ENCODE measurements around the gene BCAR3. TPM values are rescaled to one million over a fixed set of nuclear protein-coding genes. Genes with fewer than 3 reads are reported as not detected.

BCAR3 gene
- total and polyA plus RNA-seq, 2 of the 4 experiments (the other 2 are of a cell fraction): 41.4 to 46.4 TPM

DNA sequence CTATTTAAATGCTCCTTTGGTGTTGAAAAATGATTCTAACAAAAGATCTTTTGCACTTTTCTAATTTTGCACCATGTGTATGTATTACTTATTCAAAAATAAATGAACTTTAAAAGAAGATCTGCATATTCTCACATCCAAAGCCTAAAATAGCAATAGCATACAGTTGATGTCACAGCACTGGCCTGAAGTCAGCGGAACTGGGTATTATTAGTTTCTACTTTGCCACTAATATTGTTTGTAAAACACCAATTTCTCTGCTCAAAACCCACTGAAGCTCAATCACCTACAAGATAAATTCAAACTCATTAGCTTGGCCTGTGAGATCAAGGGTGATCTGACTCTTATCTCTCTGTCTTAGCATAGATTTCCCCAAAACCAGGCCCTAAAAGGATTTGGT lies 34.5 kb upstream of the BCAR3 start:
- H3K4me3 ChIP-seq (ENCODE audit: insufficient read depth, low read depth, low read length): no peak overlapping the region
- TF ChIP-seq FOS (IDR thresholded peaks at IDR 0.05; ENCODE audit: low read depth, low read length) (no peak), MAFK (IDR thresholded peaks at IDR 0.05; ENCODE audit: low read depth, low read length) (no peak), NFE2L2 (IDR thresholded peaks at IDR 0.05; ENCODE audit: low read depth, low read length) (no peak), CHD1 (IDR thresholded peaks at IDR 0.05; ENCODE audit: low read depth, low read length) (no peak), BHLHE40 (IDR thresholded peaks at IDR 0.05; ENCODE audit: low read depth, low read length) (no peak), RFX5 (IDR thresholded peaks at IDR 0.05; ENCODE audit: low read depth, low read length) (no peak), RAD21 (IDR thresholded peaks at IDR 0.05; ENCODE audit: low read length) (no peak), CEBPB (IDR thresholded peaks at IDR 0.05; ENCODE audit: low read depth, low read length) (no peak), MXI1 (IDR thresholded peaks at IDR 0.05; ENCODE audit: borderline replicate concordance, low read depth, low read length) (no peak), SMC3 (IDR thresholded peaks at IDR 0.05; ENCODE audit: low read depth, low read length) (no peak), MAZ (IDR thresholded peaks at IDR 0.05; ENCODE audit: borderline replicate concordance, low read depth, low read length) (no peak), POLR2A (IDR thresholded peaks at IDR 0.05; ENCODE audit: low read depth, low read length) (no peak), RCOR1 (IDR thresholded peaks at IDR 0.05; ENCODE audit: insufficient replicate concordance, low read length) (no peak)
- TF ChIP-seq, protein P1, sequence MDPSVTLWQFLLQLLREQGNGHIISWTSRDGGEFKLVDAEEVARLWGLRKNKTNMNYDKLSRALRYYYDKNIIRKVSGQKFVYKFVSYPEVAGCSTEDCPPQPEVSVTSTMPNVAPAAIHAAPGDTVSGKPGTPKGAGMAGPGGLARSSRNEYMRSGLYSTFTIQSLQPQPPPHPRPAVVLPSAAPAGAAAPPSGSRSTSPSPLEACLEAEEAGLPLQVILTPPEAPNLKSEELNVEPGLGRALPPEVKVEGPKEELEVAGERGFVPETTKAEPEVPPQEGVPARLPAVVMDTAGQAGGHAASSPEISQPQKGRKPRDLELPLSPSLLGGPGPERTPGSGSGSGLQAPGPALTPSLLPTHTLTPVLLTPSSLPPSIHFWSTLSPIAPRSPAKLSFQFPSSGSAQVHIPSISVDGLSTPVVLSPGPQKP (IDR thresholded peaks at IDR 0.05; ENCODE audit: borderline replicate concordance, low read depth, low read length): no peak
- TF ChIP-seq, protein P2, sequence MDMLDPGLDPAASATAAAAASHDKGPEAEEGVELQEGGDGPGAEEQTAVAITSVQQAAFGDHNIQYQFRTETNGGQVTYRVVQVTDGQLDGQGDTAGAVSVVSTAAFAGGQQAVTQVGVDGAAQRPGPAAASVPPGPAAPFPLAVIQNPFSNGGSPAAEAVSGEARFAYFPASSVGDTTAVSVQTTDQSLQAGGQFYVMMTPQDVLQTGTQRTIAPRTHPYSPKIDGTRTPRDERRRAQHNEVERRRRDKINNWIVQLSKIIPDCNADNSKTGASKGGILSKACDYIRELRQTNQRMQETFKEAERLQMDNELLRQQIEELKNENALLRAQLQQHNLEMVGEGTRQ (IDR thresholded peaks at IDR 0.05; ENCODE audit: low read depth, low read length): no peak
- TF ChIP-seq, protein P3, sequence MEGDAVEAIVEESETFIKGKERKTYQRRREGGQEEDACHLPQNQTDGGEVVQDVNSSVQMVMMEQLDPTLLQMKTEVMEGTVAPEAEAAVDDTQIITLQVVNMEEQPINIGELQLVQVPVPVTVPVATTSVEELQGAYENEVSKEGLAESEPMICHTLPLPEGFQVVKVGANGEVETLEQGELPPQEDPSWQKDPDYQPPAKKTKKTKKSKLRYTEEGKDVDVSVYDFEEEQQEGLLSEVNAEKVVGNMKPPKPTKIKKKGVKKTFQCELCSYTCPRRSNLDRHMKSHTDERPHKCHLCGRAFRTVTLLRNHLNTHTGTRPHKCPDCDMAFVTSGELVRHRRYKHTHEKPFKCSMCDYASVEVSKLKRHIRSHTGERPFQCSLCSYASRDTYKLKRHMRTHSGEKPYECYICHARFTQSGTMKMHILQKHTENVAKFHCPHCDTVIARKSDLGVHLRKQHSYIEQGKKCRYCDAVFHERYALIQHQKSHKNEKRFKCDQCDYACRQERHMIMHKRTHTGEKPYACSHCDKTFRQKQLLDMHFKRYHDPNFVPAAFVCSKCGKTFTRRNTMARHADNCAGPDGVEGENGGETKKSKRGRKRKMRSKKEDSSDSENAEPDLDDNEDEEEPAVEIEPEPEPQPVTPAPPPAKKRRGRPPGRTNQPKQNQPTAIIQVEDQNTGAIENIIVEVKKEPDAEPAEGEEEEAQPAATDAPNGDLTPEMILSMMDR (conservative IDR thresholded peaks at IDR 0.05; ENCODE audit: low read depth, low read length): no peak
- no peak overlapping the region for H3K27ac ChIP-seq (ENCODE audit: insufficient read depth, low read length)
- no TSS peak for BruUV-seq (replicated peaks)
- no peak overlapping the region for H2AK9ac ChIP-seq (replicated peaks; ENCODE audit: low read depth, low read length, poor library complexity)
- no peak overlapping the region for H4K91ac ChIP-seq (ENCODE audit: insufficient read depth, low read depth, low read length)
- H3K79me1 ChIP-seq (ENCODE audit: low read depth in 1 of 2, low read length in 2 of 2): no peaks in the 10 kb centered on the region
- no peak overlapping the region for H3K14ac ChIP-seq (replicated peaks; ENCODE audit: low read depth, low read length)
- no peak overlapping the region for H2AFZ ChIP-seq (replicated peaks; ENCODE audit: low read length, poor library complexity)
- H4K20me1 ChIP-seq (ENCODE audit: insufficient read depth, low read length): no peaks in the 10 kb centered on the region
- no peak overlapping the region for H3K4me2 ChIP-seq (ENCODE audit: low read depth, low read length)
- in situ Hi-C loops (cut with MboI; ENCODE audit: low sequenced_read_pairs) (no loop called here), intact Hi-C loops (cut with micrococcal nuclease) (no loop called here), dilution Hi-C loops (cut with HindIII; ENCODE audit: low sequenced_read_pairs, unreplicated experiment) (no loop called here)
- no peak overlapping the region for H2BK5ac ChIP-seq (ENCODE audit: low read depth, low read length, poor library complexity, severe bottlenecking)
- H3K23ac ChIP-seq (ENCODE audit: low read depth, low read length): no peak overlapping the region
- no peak overlapping the region for H3K9ac ChIP-seq (ENCODE audit: low read depth, low read length)
- no peak overlapping the region for H3K56ac ChIP-seq (ENCODE audit: extremely low read depth, insufficient read depth, low read length)
- ATAC-seq (ENCODE audit: low read depth) (no peak), DNase-seq (no peak)
- H2BK20ac ChIP-seq (ENCODE audit: low read depth, low read length): no peak overlapping the region
- ChIA-PET CTCF (no interaction called here), POLR2A (ENCODE audit: unreplicated experiment) (no interaction called here)
- peaks cover 7% of the 10 kb centered on the region; the same call in 1 of the 2 replicates for H3K9me3 ChIP-seq (ENCODE audit: control insufficient read depth, insufficient read depth, low read length)
- no peak overlapping the region for H2BK120ac ChIP-seq (ENCODE audit: low read depth, low read length)
- no peak overlapping the region for H4K8ac ChIP-seq (ENCODE audit: low read depth in 2 of 2, low read length in 2 of 2)
- H3K9me1 ChIP-seq (ENCODE audit: insufficient read depth, low read length): no peaks in the 10 kb centered on the region; the same call in 1 of the 2 replicates
- H3K36me3 ChIP-seq (ENCODE audit: control insufficient read depth, insufficient read depth, low read length): no peaks in the 10 kb centered on the region
- peaks cover 4% of the 10 kb centered on the region for H3K4me1 ChIP-seq (ENCODE audit: control insufficient read depth, insufficient read depth, low read length)
- no peak overlapping the region for H3K18ac ChIP-seq (ENCODE audit: low read depth, low read length)
- no peaks in the 10 kb centered on the region for H3K27me3 ChIP-seq (ENCODE audit: control insufficient read depth, insufficient read depth, low read length)
- no peak overlapping the region for H2BK15ac ChIP-seq (ENCODE audit: low read depth, low read length)
- H4K5ac ChIP-seq (ENCODE audit: low read depth, low read length): no peak overlapping the region
- WGBS, 2 experiments (ENCODE audit: extremely low coverage in 2 of 2, insufficient read length in 1 of 2): no CpG with 5 or more reads among the region's 1 CpG
- H3K4ac ChIP-seq (ENCODE audit: low read depth, low read length): no peak overlapping the region
- H2AK5ac ChIP-seq (ENCODE audit: low read depth, low read length): no peak overlapping the region

Measured in IMR-90 (cell line).